Measurements from ENCODE around the gene TMEM151A.
"Not testable (repeated sequence)": the region's sequence is repeated elsewhere in the genome, so short reads cannot be mapped to it uniquely, and the experiment has no call there.

TMEM151A gene

GRCh38 chr11:66310324-66310723 lies 18.6 kb downstream of the TMEM151A start:
- DNase-seq: no peak

- not testable (repeated sequence) for DNase-seq
Observed at GRCh38 chr11:66310803-66311440, 19.2 kb downstream of the TMEM151A start.

- DNase-seq: no peak
Observed at GRCh38 chr11:66311470-66311964, 19.8 kb downstream of the TMEM151A start.

GRCh38 chr11:66311965-66312548 lies 20.4 kb downstream of the TMEM151A start:
- DNase-seq: peak; percentile 94

GRCh38 chr11:66312549-66313320 lies 21.0 kb downstream of the TMEM151A start:
- peak; percentile 99 for DNase-seq

- peak; percentile 90 for DNase-seq
Observed at GRCh38 chr11:66313321-66314185, 21.9 kb downstream of the TMEM151A start.

- DNase-seq: no peak
Observed at GRCh38 chr11:66314186-66314501, 22.4 kb downstream of the TMEM151A start.

- no peak for DNase-seq
Observed at GRCh38 chr11:66314561-66315497, 23.1 kb downstream of the TMEM151A start.

- DNase-seq: no peak
Observed at GRCh38 chr11:66315498-66315885, 23.8 kb downstream of the TMEM151A start.

GRCh38 chr11:66315921-66316811 lies 24.5 kb downstream of the TMEM151A start:
- DNase-seq: no peak

DNA sequence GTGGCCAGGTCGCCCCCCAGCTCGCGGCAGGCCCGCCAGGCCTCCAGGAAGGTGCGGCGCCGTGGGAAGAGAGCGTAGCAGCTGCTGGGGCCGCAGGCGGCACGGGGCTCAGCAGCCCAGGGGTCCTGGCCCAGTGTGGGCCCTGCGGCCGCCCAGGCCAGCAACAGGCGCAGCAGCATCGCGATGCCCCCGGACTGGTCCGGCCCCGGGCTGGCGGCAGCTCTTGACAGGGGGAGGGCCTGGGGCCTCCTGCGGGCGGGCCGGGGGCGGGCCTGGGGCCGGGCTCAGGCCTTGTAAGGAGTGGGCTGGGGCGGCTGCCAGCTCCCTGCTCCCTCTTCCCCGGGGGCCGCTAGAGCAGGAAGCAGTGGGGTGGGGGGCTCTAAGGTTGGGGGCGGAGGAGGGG lies 25.2 kb downstream of the TMEM151A start, which contains the start of gene CD248:
TSS of gene CD248 (minus strand) at position 196 of the 403 bp plus-strand sequence. CDS start at position 179, 17 bp downstream.
- peak; percentile 91 for DNase-seq

DNA sequence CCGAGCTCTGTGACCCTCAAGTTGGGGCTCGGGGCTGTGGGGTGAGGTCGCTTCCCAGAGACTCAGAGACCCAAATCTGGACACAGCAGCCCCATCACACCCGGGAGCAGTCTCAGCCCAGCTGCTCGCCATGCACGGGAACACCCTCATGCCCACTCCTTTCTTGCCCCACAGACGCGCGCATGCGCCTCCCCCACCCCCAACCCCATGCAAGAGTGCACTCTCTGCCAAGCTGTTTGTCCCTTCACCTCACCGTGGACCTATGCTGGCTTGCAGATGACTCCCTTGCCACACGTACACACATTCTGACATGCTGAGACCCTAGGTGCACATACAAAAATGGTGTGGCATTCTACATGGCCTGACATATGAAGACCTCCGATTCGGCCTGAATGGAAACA lies 25.6 kb downstream of the TMEM151A start:
- DNase-seq: no peak

GRCh38 chr11:66317723-66318599 lies 26.3 kb downstream of the TMEM151A start:
- DNase-seq: peak; percentile 71

DNA sequence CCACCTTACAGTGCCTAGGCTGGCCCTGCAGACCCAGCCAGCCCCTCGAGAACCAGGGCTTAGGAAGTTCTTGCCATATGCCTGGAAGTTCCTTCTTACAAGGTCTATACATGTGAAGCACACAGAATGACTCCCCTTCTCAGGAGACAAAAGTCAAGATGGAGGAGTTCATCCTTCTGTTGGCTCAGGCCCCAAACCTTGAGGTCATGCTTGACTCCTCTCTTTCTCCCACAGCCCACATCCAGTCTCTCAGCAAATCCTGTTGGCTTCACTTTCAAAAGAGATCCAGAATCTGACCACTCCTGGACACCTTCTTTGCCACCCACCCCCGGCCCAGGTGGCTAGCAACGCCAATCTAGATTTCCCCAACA lies 26.9 kb downstream of the TMEM151A start:
- peak; percentile 29 for DNase-seq

DNA sequence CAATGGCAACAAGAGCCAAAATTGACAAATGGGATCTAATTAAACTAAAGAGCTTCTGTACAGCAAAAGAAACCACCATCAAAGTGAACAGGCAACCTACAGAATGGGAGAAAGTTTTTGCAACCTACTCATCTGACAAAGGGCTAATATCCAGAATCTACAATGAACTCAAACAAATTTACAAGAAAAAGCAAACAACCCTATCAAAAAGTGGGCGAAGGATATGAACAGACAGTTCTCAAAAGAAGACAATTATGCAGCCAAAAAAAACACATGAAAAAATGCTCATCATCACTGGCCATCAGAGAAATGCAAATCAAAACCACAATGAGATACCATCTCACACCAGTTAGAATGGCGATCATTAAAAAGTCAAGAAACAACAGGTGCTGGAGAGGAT lies 28.6 kb downstream of the TMEM151A start:
- DNase-seq: not testable (repeated sequence)

DNA sequence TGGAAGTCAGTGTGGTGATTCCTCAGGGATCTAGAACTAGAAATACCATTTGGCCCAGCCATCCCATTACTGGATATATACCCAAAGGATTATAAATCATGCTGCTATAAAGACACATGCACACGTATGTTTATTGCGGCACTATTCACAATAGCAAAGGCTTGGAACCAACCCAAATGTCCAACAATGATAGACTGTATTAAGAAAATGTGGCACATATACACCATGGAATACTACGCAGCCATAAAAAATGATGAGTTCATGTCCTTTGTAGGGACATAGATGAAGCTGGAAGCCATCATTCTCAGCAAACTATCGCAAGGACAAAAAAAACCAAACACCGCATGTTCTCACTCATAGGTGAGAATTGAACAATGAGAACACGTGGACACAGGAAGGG lies 29.1 kb downstream of the TMEM151A start:
- DNase-seq: not testable (repeated sequence)

DNA sequence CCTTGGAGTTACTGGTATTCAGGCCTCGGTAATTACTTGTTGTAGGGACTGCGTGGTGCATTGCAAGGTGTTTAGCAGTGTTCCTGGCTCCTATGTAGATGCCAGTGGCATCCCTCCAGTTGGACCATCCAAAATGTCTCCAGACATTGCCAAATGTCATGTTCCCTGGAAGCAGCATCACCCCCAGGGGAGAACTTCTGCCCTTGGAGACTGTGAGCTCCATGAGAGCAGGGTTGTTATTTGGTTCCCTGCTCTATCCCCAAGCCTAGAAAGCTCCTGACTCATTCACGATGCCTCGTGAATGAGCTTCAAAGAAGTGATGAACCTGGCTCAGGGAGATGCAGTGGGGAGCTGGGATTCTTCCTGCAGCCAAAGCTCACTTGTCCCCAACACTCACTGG lies 29.9 kb downstream of the TMEM151A start:
- DNase-seq: no peak

GRCh38 chr11:66322732-66323427 lies 31.2 kb downstream of the TMEM151A start:
- DNase-seq: no peak

DNA sequence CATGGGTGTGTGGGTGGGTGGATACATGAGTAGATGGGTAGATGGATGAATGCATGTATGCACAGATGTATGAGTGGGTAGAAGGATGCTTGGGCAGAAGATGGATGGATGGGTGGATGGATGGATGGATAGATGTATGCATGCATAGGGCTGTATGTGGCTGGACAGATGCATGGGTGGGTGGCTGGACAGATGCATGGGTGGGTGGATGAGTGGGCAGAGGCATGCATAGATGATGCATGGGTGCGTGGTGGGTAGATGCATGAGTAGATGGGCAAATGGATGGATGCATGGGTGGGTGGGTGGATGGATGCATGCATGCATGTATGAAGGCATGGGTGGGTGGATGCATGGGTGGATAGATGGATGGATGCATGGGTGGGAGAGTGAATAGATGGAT lies 32.0 kb downstream of the TMEM151A start:
- DNase-seq: no peak
